ENCODE measurements around the gene OTOG. TPM values are rescaled to one million over a fixed set of nuclear protein-coding genes. Genes with fewer than 3 reads are reported as not detected.

OTOG gene
- total RNA-seq, 1 donor from 2014 or later = not detected

DNA sequence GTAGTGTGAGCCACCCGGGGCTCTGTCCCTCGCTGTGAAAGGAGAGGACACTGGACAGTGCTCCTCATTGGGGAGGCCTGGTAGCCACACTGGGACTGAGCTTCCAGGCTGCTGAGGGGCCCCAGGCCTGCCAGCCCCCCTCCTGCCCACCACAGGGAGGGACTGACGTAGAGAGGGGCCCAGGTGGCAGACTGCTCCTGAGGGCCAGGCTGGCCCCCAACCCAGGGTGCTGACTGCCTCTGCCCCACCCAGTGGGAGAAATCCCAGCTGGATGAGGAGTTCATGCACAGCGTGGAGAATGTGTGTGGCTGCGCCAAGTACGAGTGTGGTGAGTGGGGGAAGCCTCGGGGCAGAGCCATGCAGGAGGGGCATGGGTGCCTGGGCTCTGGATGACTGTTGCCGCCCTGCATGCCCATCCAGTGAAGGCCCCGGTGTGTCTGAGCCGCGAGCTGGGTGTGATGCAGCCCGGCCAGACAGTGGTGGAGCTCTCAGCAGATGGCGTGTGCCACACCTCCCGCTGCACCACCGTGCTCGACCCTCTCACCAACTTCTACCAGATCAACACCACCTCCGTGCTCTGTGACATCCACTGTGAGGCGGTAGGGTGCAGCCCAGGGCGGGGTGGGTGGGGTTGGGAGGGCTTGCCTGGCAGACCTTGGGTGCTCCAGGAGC lies 93.6 kb downstream of the OTOG start:
- Histone ChIP-seq H3K27ac (no peak overlapping the region), H3K27me3 (no peaks in the 10 kb centered on the region), H3K9me3 (no peaks in the 10 kb centered on the region), H3K4me3 (no peak overlapping the region), H3K36me3 (no peaks in the 10 kb centered on the region), H3K4me1 (no peaks in the 10 kb centered on the region)
- TF ChIP-seq, protein P1, sequence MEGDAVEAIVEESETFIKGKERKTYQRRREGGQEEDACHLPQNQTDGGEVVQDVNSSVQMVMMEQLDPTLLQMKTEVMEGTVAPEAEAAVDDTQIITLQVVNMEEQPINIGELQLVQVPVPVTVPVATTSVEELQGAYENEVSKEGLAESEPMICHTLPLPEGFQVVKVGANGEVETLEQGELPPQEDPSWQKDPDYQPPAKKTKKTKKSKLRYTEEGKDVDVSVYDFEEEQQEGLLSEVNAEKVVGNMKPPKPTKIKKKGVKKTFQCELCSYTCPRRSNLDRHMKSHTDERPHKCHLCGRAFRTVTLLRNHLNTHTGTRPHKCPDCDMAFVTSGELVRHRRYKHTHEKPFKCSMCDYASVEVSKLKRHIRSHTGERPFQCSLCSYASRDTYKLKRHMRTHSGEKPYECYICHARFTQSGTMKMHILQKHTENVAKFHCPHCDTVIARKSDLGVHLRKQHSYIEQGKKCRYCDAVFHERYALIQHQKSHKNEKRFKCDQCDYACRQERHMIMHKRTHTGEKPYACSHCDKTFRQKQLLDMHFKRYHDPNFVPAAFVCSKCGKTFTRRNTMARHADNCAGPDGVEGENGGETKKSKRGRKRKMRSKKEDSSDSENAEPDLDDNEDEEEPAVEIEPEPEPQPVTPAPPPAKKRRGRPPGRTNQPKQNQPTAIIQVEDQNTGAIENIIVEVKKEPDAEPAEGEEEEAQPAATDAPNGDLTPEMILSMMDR (IDR thresholded peaks at IDR 0.05) = no peak
- TF ChIP-seq POLR2AphosphoS5 (IDR thresholded peaks at IDR 0.05; ENCODE audit: insufficient read depth in 1 of 2, low read depth in 1 of 2) (no peak), POLR2A (IDR thresholded peaks at IDR 0.05) (no peak)
- no peak for DNase-seq (ENCODE audit: extremely low spot score in 2 of 2)
- intact Hi-C loops (cut with DNase I) = no loop called here

DNA sequence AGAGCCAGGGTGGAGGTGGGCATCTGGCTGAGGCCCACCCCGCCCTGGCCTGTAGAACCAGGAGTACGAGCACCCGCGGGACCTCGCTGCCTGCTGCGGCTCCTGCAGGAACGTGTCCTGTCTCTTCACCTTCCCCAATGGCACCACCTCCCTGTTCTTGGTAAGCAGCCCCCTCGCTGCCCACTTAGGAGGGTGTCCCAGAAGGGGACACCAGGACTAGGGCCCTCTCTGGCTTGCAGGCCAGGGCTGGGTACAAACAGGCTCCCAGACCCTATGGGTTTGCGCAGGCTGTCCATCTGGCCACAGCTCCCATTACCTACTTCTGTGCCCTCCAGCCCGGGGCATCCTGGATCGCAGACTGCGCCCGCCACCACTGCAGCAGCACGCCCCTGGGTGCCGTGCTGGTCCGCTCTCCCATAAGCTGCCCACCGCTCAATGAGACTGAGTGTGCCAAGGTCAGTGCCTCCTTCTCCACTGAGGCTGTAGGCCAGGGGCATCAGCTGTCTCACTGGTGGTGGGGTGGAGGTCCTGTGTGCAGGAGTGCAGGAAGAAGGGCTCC lies 94.8 kb downstream of the OTOG start:
- H3K9me3 ChIP-seq = no peaks in the 10 kb centered on the region
- no peak for DNase-seq (ENCODE audit: extremely low spot score in 2 of 2)
- no peak overlapping the region for H3K4me3 ChIP-seq
- TF ChIP-seq POLR2AphosphoS5 (IDR thresholded peaks at IDR 0.05; ENCODE audit: insufficient read depth in 1 of 2, low read depth in 1 of 2) (no peak), POLR2A (IDR thresholded peaks at IDR 0.05) (no peak)
- TF ChIP-seq, protein P1 (IDR thresholded peaks at IDR 0.05) = no peak
- H3K36me3 ChIP-seq = no peaks in the 10 kb centered on the region
- intact Hi-C loops (cut with DNase I) = no loop called here
- no peaks in the 10 kb centered on the region for H3K4me1 ChIP-seq
- no peak overlapping the region for H3K27ac ChIP-seq
- H3K27me3 ChIP-seq = no peaks in the 10 kb centered on the region

DNA sequence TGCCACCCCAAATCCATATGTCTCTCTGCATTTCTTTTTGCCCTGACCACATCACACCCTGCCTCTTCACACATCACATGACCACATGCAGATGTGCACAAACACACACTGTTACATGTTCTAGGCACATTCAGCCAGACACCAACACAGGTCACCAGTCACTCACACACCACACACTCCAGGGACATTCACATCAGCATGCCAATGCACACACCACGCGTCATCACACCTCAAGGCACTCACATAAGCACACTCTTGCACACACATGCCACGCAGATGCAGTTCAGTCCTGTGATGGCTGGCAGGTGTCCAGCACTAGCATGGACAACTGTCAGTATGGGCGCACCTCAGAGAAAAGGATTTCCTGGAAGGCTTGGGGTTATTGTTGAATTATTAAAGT lies 95.3 kb downstream of the OTOG start:
- Histone ChIP-seq H3K4me1 (no peaks in the 10 kb centered on the region), H3K4me3 (no peak overlapping the region), H3K27me3 (no peaks in the 10 kb centered on the region), H3K9me3 (no peaks in the 10 kb centered on the region), H3K27ac (no peak overlapping the region), H3K36me3 (no peaks in the 10 kb centered on the region)
- TF ChIP-seq POLR2AphosphoS5 (IDR thresholded peaks at IDR 0.05; ENCODE audit: insufficient read depth in 1 of 2, low read depth in 1 of 2) = no peak
- no peak for DNase-seq (ENCODE audit: extremely low spot score in 2 of 2)
- intact Hi-C loops (cut with DNase I) = no loop called here

DNA sequence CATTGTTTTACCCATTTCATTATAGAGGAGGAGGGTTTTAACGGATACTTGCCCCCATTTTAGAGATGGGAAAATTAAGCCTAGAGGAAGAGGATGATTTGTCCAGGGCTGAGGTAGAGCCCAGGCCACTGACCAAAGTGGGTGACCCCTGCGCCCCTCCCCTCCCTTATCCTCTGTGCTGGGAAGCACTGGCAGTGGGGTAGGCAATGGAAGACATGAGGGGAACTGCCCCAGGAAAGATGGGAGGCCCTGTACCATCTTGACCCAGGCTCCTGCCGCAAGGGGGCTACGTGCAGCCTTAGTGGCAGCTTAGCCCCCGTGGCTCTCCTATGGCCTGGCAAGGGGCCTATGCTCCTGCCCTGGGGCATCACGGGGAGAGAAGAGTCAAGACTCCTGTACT lies 95.9 kb downstream of the OTOG start:
- DNase-seq (ENCODE audit: extremely low spot score in 2 of 2) = no peak
- TF ChIP-seq POLR2AphosphoS5 (IDR thresholded peaks at IDR 0.05; ENCODE audit: insufficient read depth in 1 of 2, low read depth in 1 of 2) = no peak
- TF ChIP-seq POLR2A (IDR thresholded peaks at IDR 0.05) = no peak
- TF ChIP-seq, protein P1 (IDR thresholded peaks at IDR 0.05) = no peak
- intact Hi-C loops (cut with DNase I) = no loop called here
- H3K27me3 ChIP-seq = no peaks in the 10 kb centered on the region
- no peak overlapping the region for H3K4me3 ChIP-seq
- no peaks in the 10 kb centered on the region for H3K36me3 ChIP-seq
- H3K27ac ChIP-seq = no peak overlapping the region
- no peaks in the 10 kb centered on the region for H3K4me1 ChIP-seq
- no peaks in the 10 kb centered on the region for H3K9me3 ChIP-seq

DNA sequence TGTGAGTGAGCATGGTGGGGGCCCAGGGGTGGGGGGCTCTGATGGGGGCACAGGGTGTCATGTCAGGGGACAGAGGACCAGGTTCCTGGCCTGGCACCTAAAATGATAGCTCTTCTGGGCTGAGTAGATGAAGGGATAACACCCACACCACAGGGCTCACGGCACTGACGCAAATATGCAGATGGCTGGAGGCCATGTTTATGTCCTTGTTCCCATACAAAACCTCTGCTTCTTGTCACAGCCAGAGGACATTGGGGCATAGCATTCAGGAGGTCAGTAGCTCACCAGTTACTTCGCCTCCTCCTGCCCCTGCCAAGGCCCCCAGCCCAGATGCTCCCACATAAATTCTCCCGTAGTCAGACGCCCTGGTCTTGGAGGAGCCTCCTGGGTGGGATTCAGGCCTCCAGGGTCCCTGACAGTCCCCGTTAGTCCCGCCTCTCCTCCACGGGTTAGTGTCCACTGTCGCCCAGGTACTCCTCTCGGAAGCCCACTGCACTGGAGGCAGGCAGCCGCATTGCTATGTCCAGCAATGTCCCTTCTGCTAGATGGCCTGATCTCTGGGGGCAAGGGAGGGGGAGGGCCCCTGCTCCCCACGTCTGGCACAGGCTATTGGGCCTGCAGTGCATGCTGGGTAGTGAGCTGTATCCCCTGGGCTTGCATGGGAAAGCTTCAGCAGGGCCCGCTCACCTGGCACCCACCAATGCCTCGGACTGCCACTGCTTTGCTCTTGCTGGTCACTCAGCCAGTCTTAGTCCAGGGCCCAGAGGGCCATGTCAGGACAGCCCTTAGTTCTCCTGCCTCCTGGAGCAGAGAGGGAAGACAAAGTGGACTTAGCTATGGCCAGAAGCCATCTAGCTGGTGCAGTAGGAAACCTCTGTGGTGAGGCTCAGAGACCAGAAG lies 96.7 kb downstream of the OTOG start:
- TF ChIP-seq, protein P1 (IDR thresholded peaks at IDR 0.05) = no peak
- no peak for TF ChIP-seq POLR2AphosphoS5 (IDR thresholded peaks at IDR 0.05; ENCODE audit: insufficient read depth in 1 of 2, low read depth in 1 of 2)
- no peak for TF ChIP-seq POLR2A (IDR thresholded peaks at IDR 0.05)

More for the DNA sequence above, 96.7 kb downstream of the OTOG start:
- no peaks in the 10 kb centered on the region for H3K36me3 ChIP-seq
- DNase-seq (ENCODE audit: extremely low spot score in 2 of 2) = no peak
- intact Hi-C loops (cut with DNase I) = no loop called here
- no peaks in the 10 kb centered on the region for H3K27me3 ChIP-seq
- no peaks in the 10 kb centered on the region for H3K9me3 ChIP-seq
- no peak overlapping the region for H3K4me3 ChIP-seq
- no peaks in the 10 kb centered on the region for H3K4me1 ChIP-seq
- H3K27ac ChIP-seq = no peak overlapping the region

All from vagina (tissue), 2 donors.